GM18502 (cell line): ENCODE data around the gene ABCB9.

Experiments
- ATAC-seq: cut with Tn5 transposase; IDR thresholded peaks from one replicate; pipeline ENCODE4 v1.9.1; 2021; ENCODE audit warnings: mild to moderate bottlenecking; ENCODE audit not compliant: unreplicated experiment, poor library complexity

Gene ABCB9

DNA sequence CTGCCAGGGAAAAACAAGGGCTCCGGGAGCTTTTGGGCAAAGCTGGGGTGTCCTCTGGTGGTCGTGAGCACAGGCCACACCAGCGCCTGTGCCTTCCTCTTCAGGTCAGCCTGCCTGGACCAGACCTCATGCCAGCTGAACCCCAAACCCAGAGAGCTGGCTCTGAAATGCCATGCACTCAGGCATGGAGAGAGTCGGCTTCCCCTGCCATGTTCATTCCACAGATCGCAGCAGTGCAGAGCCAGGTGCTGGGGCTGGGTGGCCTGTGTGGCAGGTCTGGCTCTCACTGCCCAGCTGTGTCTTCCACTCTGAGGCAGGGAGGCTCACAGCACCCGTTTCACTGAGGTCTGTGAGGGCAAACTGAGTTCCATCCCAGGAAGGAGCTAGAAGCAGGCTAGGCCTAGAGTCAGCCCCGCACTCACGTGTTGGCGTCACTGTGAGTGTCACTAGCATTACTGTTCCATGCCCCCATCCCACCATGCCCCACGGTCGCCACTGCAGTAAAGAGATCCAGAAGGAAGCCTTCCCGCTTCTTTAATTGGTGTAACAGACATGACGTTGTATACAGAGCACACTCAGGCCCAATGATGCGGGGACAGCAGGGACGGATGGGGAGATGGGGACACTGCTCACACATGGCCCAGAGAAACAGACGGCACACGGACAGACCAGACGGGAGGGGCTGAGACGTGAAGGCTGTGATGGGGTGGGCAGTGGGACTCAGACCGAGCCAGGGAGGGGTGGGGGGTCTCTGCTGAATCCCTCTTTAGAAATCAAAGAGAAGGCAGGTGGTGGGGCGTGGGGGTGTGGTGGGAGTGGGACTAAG lies 16.9 kb upstream of the ABCB9 start:
- no peak for ATAC-seq

DNA sequence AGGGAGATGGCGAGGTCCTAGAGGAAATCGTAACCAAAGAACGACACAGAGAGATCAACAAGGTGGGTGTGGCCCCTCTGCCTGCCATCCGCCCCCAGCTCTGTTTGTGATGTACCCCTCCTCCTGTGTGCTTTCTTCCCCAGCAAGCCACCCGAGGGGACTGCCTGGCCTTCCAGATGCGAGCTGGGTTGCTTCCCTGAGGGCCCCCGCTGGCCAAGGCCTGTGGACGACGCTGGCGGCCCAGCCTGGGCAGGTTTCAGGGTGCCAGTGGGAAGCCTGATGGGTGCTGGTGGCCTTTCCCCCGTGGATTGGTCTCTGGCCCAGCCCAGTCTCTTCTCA lies 16.2 kb upstream of the ABCB9 start:
- no peak for ATAC-seq

DNA sequence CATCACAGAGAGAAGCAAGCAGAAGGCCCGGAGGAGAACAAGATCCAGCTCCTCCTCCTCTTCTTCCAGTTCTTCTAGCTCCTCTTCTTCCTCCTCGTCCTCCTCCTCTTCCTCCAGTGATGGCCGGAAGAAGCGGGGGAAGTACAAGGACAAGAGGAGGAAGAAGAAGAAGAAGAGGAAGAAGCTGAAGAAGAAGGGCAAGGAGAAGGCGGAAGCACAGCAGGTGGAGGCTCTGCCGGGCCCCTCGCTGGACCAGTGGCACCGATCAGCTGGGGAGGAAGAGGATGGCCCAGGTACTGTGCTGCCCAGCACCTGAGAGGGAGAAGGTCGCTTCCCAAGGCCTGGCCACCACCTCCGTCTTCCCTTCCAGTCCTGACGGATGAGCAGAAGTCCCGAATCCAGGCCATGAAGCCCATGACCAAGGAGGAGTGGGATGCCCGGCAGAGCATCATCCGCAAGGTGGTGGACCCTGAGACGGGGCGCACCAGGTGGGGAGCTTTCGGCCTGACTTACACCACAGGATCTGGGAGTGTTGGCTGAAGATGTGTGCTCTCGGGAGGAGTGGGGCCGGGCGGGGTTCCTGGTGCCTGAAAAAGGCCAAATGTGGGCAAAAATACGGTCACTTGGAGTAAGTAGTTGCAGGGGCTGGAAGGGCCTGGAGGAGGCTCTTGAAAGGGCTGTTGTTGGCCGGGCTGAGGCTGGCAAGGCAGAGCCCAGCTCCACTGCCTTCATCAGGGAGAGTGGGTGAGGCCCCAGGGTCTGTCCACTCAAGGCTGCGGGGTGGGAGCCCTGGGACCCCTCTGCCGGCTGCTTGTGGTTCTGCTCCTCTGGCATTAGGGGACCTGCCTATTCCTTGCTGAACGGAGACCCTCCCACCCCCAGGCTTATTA lies 15.6 kb upstream of the ABCB9 start:
- no peak for ATAC-seq

DNA sequence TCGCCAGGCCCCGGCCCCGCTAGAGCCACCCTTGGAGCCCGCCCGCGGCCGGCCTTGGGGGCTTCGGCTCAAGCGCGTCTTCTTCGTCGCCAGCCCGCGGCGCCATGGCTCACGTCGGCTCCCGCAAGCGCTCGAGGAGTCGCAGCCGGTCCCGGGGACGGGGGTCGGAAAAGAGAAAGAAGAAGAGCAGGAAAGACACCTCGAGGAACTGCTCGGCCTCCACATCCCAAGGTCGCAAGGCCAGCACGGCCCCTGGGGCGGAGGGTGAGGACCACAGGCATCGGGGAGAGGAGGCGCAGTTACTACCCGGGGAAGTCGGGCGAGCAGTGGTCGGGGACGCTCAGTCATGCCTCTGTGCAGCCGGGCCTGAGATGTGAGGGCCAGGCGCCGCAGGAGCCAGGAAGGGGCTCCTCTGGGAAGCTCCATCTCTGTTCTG lies 14.8 kb upstream of the ABCB9 start:
- peak; percentile 8 for ATAC-seq

DNA sequence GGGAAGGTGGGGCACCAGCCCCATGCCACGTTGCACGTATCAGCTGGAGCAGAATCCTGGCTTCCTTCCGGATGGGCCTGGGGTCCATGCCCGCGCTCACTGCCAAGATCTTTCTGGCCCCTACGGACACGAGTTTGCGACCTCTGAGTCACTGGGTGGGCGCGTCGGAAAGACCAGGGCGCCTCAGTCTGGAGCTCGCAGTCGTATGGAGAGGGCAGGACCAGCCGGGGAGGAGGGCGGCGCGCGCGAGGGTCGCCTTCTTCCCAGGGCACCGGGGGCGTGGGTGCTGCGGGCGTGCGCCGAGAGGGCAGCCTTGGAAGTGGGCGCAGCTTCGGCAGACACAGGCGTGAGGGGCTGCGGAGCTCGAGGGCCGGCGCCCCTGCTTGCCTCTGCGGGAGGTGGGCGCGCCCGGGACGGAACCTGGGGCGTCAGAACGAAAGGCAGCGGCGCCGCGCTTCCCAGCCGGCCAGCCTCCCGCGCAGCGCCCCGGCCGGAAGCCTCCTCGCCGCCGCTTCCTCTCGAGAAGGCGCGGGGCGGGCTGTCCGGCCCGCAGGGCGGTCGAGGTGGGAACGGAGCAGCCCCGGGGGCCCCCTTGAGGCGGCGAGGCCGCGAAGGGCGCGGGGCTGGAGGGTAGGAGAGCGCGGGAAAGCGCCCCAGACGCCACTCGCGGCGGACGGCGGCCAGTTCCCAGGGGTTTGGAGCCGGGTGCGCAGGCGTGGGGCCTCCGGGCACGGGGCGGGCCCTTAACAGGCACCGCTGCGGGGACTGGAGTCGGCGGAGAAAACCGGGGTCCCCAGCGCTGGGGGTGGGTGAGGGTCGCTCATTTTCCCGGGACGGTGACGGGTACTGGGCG lies 14.1 kb upstream of the ABCB9 start, which contains the start of gene ARL6IP4:
Gene ARL6IP4 (plus strand): TSS at position 499 of the 853 bp plus-strand sequence. CDS start 459 bp downstream, outside the sequence.
- ATAC-seq, result peak; percentile 67

DNA sequence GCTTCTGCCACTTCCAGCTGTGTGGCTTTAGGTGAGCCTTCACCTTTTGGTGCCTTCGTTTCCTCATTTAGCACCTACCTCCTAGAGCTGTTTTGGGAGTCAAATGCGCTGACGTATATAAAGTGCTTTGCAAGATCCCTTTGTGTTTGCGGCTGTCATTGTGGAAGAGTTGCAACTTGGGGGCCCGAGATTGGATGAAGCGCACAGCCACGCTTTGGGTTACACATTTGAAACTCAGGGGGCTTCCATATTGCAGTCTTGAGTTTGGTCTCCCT lies 13.6 kb upstream of the ABCB9 start:
- no peak for ATAC-seq

DNA sequence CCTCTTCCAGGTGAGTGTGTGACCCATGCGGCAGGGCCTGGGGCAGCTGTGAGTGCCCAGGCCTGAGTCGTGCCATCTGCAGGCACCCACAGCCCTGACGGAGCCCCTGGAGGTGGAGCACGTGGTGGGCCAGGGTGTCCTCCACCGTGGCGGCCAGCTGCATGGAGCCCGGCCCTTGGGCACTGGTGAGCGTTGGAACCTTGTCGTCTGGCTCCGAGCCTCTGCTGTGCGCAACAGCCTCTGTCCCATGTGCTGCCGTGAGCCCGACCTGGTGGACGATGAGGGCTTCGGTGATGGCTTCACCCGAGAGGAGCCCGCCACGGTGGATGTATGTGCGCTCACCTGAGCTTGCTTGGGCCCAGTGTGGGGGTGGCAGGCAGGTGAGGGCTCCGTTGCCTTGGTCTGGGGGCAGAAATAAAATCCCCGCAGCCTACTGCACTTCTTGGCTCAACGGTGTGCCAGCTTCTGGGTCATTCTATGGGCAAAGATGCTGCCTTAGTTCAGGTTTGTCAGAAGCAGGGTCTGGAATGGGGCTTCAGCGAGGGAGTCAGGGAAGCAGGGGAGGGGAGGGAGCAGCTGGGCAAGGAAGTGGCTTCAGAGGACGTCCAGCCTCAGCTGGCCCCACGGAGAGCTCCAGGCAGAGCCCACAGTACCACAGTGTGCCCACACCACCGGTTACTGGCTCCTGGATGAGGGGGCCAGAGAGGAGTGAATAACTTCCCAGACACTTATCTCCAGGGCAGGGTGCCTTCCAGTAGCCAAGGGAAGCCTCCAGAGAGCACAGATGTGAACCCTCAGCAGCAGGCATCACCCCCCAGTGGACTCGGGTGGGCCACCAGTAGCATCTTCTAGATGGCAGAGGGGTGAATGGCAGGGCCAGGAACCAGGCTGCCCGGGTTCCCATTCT lies 13.0 kb upstream of the ABCB9 start:
- ATAC-seq, result no peak

DNA sequence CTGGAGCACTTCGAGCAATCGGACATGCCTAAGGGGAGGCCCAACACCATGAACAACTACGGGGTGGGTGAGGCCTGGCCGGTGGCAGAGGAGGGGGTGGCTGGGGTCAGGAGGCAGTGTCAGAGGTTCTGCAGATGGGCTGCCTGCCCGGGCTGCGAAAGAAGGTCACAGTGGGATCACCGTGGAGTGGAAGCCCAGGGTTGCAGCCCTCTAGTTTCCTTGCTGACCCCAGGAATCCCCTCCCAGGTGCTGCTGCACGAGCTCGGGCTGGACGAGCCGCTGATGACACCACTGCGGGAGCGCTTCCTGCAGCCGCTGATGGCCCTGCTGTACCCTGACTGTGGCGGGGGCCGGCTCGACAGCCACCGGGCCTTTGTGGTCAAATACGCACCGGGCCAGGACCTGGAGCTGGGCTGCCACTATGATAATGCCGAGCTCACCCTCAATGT lies 12.3 kb upstream of the ABCB9 start:
- no peak for ATAC-seq

DNA sequence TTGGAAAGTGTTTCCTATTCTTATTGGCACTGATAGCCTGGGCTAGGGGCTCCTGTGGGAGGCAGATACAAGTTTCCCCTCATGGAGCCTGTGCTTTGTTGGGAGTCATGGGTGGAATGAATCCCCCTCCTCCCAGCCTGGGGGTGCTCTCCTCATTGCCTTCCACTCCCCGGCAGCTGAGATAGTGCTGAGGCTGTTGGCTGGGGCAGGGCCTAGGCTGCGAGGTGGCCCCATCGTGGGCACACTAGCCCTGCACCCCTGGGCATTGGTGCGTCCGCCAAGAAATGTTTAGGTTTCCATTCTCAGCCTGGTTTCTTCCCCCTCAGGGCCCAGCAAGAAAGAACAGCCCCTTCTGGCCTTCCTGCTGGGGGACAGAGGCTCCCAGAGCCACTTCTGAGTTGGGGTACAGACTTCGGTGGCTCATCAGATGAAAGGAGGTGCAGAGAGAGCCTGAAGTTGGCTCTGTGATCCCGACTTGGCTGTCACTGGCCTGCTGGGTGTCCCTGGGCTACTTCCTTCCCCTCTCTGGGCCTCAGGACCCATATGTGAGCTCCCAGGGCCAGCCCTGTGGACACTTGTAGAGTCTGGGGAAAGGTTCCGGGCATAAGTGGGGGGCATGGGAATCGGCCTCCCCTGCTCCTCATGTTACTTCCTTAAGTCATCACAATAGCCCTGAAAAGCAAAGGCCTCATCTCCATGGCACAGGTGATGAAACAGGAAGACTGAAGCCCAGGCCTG lies 11.6 kb upstream of the ABCB9 start:
- ATAC-seq, result no peak

DNA sequence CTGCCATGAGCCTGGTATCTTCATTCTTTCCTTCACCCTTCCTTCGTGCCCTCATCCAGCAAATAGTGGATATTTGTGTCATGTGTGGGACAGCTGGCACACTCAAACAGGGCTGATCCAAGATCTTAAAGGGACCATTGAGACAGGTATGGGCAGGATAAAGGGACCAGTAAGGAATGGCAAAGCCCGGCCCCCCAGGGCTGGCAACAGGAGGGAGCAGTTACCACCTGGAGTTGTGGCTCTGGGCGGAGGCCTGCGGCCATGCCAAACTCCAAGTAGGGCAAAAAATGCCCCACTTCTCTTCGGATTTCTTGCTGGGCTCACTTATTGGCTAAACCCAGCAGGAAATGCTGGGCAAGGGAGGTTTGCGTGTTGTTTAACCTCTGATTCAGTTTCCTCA lies 10.9 kb upstream of the ABCB9 start:
- ATAC-seq, result no peak

DNA sequence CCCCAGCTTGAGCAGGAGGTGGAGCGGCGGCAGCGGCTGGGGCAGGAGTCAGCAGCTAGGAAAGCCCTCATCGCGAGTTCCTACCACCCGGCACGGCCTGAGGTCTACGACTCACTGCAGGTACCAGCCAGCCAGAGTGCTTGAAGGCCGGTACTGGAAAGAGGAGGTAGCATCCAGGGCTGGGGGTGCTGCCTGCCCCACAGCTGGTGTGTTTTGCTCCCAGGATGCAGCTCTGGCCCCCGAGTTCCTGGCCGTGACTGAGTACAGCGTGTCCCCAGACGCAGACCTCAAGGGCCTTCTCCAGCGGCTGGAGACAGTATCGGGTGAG lies 10.3 kb upstream of the ABCB9 start:
- ATAC-seq, result no peak

DNA sequence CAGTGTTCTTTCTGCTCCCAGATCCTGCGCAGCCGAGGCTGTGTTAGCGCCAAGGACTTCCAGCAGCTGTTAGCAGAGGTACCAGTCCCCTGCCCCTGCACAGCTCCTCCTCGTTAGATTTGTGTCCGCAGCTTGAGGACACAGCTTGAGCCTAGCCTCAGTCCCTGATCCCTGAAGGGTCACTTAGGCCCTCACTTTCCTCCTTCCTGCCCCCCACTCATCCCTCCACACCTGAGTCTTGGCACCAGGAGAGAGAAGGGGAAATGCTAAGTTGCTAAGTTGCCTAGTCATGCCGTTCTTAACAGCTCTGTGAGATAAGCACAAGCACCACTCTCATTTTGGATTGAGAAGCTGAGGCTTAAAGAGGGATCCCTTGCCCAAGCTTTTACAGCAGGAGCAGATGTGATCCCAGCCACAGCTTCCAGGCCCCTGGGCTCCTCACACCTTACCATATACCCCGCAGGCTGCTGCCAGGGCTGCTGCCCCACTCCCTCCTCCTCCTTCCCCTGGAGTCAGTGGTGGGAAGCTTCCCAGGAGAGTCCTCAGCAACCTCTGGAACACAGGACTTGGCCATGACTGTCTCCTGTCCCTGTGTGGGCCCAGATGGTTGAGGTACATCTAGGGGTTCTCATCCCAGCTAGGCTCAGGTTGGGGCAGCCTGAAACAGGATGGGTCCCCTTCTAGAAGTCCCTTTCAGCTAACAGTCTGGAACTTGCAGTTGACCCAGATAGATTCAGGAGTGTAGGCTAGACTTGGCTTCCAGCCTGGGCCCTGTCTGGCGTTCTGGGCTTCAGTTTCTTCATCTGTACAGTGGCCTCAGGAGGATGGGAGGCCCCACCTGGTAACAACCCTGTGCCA lies 9.8 kb upstream of the ABCB9 start:
- no peak for ATAC-seq

DNA sequence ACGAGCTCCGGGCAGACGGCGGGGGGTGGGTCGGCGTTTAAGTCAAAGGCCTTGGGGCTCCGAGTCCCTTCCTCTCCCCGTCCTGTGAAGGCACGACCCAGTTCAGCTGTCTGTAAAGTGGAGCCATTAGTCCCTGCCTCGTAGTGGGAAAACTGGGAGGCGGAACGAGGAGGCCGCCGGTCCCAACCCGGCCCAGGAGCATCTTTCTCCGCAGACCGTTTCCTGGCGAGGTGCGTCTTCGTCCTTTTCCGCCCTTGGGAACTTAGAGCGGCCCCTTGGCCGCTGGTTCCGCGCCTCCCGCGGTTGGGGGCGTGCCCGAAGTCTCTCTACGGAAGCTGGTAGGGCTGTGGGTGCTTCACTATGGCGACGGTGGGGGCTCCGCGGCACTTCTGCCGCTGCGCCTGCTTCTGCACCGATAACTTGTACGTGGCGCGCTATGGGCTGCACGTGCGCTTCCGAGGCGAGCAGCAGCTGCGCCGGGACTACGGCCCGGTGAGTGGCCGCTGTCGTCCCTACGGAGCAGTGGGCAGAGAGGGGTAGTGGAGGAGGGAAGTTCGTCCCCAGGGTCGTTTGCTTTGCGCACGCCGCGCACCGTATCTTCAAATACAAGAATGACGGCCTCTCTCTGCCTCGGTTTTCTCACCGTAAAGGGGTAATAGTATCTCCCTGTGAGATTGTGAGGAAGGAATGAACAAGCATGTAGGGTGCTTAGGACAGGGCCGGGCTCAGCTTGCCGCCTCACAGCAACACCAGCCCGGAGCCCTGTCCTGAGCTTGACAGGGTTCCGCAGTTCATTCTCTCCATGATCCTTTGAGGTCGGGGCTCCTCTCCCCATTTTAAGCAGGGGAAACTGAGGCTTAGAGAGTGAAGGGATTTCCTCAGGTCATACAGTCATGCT lies 8.9 kb upstream of the ABCB9 start, which contains the start of gene OGFOD2:
Gene OGFOD2 (plus strand): TSS at position 353 of the 898 bp plus-strand sequence. CDS start 8 bp downstream, at position 361.
- peak; percentile 74 for ATAC-seq

DNA sequence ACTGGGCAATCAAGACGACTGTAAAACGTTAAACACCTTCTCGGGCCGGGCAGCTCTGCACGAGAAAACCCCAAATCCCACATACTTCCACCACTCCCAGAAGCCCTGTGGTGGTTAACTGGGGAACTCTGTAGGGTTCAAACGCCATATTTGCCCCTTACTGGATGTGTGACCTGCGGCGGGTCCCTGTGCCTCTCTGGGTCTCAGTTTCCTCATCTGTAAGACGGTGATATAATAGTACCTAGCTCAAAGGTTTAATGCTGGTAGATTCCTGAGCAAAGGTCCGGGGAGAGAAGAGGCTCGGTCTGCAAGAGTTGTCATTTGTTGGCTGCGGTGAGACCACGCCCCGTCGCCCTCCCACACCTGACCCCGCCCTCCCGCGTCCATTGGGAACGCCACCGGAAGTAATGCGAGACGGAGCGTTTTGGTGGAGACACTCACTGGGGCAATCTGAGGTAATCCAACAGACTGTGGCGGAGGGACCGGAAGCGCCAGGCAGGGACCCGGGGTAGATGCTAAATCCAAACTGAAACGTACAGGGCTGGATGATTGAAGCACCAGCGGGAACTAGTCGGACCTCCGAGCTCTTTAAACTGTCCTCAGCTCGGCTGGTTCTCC lies 8.1 kb upstream of the ABCB9 start:
- peak; percentile 73 for ATAC-seq

DNA sequence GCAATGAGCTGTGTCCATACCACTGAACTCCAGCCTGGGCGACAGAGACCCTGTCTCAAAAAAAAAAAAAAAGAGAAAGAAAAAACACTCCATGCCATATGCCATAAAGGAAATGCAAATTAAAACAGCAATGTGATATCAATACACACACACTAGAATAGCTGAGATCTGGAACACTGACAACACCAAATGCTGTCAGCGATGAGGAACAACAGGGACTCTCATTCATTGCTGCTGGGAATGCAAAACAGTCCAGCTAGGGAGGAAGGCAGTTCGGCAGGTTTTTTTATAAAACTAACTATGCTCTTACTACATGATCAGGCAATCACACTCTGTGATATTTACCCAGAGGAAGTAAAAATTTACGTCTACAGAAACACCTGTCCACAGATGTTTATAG lies 3.4 kb upstream of the ABCB9 start:
- ATAC-seq, result no peak

DNA sequence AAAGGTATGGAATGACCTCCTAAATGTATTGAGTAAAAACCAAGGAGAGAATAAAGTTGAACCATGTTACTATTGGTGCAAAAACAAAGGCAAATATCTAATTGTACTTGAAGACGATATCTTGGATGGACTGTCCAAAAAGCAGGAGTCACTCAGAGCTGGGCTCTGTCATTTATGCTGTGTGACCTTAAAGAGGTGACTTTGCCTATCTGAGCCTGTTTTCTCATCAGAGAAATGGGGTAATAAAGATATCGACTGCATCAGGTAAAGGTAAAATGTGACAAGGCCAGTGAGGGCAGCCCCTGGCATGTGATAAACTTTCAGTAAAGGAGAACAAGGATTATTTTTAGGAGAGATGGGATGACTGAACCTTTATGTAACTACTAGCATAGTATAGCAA lies 1.8 kb upstream of the ABCB9 start:
- ATAC-seq, result no peak
